ENCODE data around the gene COPS6. TPM values are rescaled to one million over a fixed set of nuclear protein-coding genes. Genes with fewer than 3 reads are reported as not detected.

Gene COPS6
- total and polyA plus RNA-seq, 2 donors (not counting 1 experiment from before 2014, with no cell fraction given) = 76.5 to 79.6 TPM

Small RNA genes within 50 kb of the gene (small RNA-seq; reads per million reads assigned to genes)
- gene MIR106B (ENCODE audit: insufficient read length, low read depth, low replicate concordance) (1,332 reads per million, percentile 98 among the genes with 10 or more reads in this experiment), gene MIR25 (ENCODE audit: insufficient read length, low read depth, low replicate concordance) (1,945 reads per million, percentile 99 among the genes with 10 or more reads in this experiment), gene MIR93 (ENCODE audit: insufficient read length, low read depth, low replicate concordance) (250 reads per million, percentile 96 among the genes with 10 or more reads in this experiment)

Other genes with a start within 250 kb of the COPS6 start
- gene OR2AE1, start 211.9 kb upstream of the COPS6 start, total RNA-seq = 1.2 and 1.3 TPM in 2 replicates
- 0.22 and 0.43 TPM in 2 replicates for gene OR2AE1, start 211.9 kb upstream of the COPS6 start, polyA plus RNA-seq
- 56.7 and 58.1 TPM in 2 replicates for gene TRIM4, start 169.4 kb upstream of the COPS6 start, total RNA-seq
- 14.2 and 15.1 TPM in 2 replicates for gene TRIM4, start 169.4 kb upstream of the COPS6 start, polyA plus RNA-seq
- gene GJC3, start 159.3 kb upstream of the COPS6 start, total RNA-seq = not detected in 2 replicates
- gene GJC3, start 159.3 kb upstream of the COPS6 start, polyA plus RNA-seq = not detected in 2 replicates
- gene AZGP1, start 112.9 kb upstream of the COPS6 start, total RNA-seq = not detected in 2 replicates
- not detected in 2 replicates for gene AZGP1, start 112.9 kb upstream of the COPS6 start, polyA plus RNA-seq
- gene ZKSCAN1, start 73.4 kb upstream of the COPS6 start, total RNA-seq = 89.3 and 97.4 TPM in 2 replicates
- 12.9 and 14.0 TPM in 2 replicates for gene ZKSCAN1, start 73.4 kb upstream of the COPS6 start, polyA plus RNA-seq
- gene ZSCAN21, start 39.2 kb upstream of the COPS6 start, total RNA-seq = 12.9 and 13.2 TPM in 2 replicates
- 6.7 and 8.3 TPM in 2 replicates for gene ZSCAN21, start 39.2 kb upstream of the COPS6 start, polyA plus RNA-seq
- 44.8 and 48.5 TPM in 2 replicates for gene ZNF3, start 7.2 kb upstream of the COPS6 start, total RNA-seq
- gene ZNF3, start 7.2 kb upstream of the COPS6 start, polyA plus RNA-seq = 19.2 and 21.5 TPM in 2 replicates
- 147 and 154 TPM in 2 replicates for gene MCM7, start 12.4 kb downstream of the COPS6 start, total RNA-seq
- gene MCM7, start 12.4 kb downstream of the COPS6 start, polyA plus RNA-seq = 171 and 190 TPM in 2 replicates
- 17.6 and 18.3 TPM in 2 replicates for gene AP4M1, start 12.7 kb downstream of the COPS6 start, total RNA-seq
- 7.7 and 9.0 TPM in 2 replicates for gene AP4M1, start 12.7 kb downstream of the COPS6 start, polyA plus RNA-seq
- gene TAF6, start 30.4 kb downstream of the COPS6 start, total RNA-seq = 65.2 and 65.8 TPM in 2 replicates
- 35.5 and 48.3 TPM in 2 replicates for gene TAF6, start 30.4 kb downstream of the COPS6 start, polyA plus RNA-seq
- 13.9 and 16.8 TPM in 2 replicates for gene CNPY4, start 30.7 kb downstream of the COPS6 start, total RNA-seq
- 8.0 and 9.0 TPM in 2 replicates for gene CNPY4, start 30.7 kb downstream of the COPS6 start, polyA plus RNA-seq
- gene MBLAC1, start 38.0 kb downstream of the COPS6 start, total RNA-seq = 4.5 TPM in 2 replicates
- 1.4 and 1.6 TPM in 2 replicates for gene MBLAC1, start 38.0 kb downstream of the COPS6 start, polyA plus RNA-seq
- gene LAMTOR4, start 59.9 kb downstream of the COPS6 start, total RNA-seq = 214 TPM in 2 replicates
- gene LAMTOR4, start 59.9 kb downstream of the COPS6 start, polyA plus RNA-seq = 393 and 448 TPM in 2 replicates
- 71.2 and 75.8 TPM in 2 replicates for gene TRAPPC14, start 69.8 kb downstream of the COPS6 start, total RNA-seq
- gene TRAPPC14, start 69.8 kb downstream of the COPS6 start, polyA plus RNA-seq = 55.3 and 64.8 TPM in 2 replicates
- 0.44 and 0.74 TPM in 2 replicates for gene GAL3ST4, start 79.6 kb downstream of the COPS6 start, total RNA-seq
- gene GAL3ST4, start 79.6 kb downstream of the COPS6 start, polyA plus RNA-seq = 1.1 and 3.0 TPM in 2 replicates
- 4.1 and 6.1 TPM in 2 replicates for gene GPC2, start 88.4 kb downstream of the COPS6 start, total RNA-seq
- gene GPC2, start 88.4 kb downstream of the COPS6 start, polyA plus RNA-seq = 3.9 and 7.7 TPM in 2 replicates
- 22.0 and 24.8 TPM in 2 replicates for gene STAG3, start 88.9 kb downstream of the COPS6 start, total RNA-seq
- 10.8 and 33.4 TPM in 2 replicates for gene STAG3, start 88.9 kb downstream of the COPS6 start, polyA plus RNA-seq
- 51.2 and 51.4 TPM in 2 replicates for gene PVRIG, start 131.0 kb downstream of the COPS6 start, total RNA-seq
- gene PVRIG, start 131.0 kb downstream of the COPS6 start, polyA plus RNA-seq = 6.7 and 16.2 TPM in 2 replicates
- gene SPDYE3, start 218.7 kb downstream of the COPS6 start, total RNA-seq = not detected in 2 replicates
- not detected in 2 replicates for gene SPDYE3, start 218.7 kb downstream of the COPS6 start, polyA plus RNA-seq